ENCODE data around the gene RABL6.
"Not testable (repeated sequence)": the region's sequence is repeated elsewhere in the genome, so short reads cannot be mapped to it uniquely, and the experiment has no call there.

Gene RABL6

DNA sequence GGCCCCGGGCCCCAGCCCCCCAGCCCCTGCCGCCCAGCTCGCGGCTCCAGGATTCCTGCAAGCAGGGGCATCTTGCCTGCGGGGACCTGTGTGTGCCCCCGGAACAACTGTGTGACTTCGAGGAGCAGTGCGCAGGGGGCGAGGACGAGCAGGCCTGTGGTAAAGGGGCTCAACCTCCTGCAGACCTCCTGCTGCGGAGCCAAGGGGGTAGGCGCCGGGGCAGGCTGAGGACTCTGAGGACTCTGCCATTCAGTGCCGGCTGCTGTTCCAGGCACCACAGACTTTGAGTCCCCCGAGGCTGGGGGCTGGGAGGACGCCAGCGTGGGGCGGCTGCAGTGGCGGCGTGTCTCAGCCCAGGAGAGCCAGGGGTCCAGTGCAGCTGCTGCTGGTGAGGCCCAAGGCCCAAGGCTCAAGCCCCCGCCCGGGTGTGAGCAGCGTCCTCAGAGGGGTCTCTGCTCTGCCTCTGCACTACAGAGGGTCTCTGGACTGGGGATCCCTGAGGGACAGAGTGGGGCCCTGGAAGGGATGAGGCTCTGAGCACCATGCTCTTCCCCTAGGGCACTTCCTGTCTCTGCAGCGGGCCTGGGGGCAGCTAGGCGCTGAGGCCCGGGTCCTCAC is 47.8 kb downstream of the RABL6 start:
- in situ Hi-C loops (cut with MboI; ENCODE audit: low sequenced_read_pairs), result no loop called here

DNA sequence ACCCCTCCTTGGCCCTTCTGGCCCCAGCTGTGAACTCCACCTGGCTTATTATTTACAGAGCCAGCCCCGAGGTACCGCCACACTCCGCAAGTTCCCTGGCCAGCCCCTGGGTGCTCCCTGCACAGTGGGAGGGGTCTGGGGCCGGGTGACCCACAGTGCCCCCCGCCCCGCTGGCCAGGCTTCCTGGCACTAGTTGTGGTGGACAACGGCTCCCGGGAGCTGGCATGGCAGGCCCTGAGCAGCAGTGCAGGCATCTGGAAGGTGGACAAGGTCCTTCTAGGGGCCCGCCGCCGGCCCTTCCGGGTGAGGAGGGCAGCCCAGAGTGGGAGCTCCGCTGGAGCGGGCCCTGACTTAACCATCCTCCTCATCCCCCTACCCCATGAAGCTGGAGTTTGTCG is 48.3 kb downstream of the RABL6 start:
- in situ Hi-C loops (cut with MboI; ENCODE audit: low sequenced_read_pairs), result no loop called here

GRCh38 chr9:136856541-136857141 is 48.9 kb downstream of the RABL6 start:
- in situ Hi-C loops (cut with MboI; ENCODE audit: low sequenced_read_pairs), result no loop called here

- in situ Hi-C loops (cut with MboI; ENCODE audit: low sequenced_read_pairs), result no loop called here
Measured at GRCh38 chr9:136857166-136857565, 49.4 kb downstream of the RABL6 start.

- in situ Hi-C loops (cut with MboI; ENCODE audit: low sequenced_read_pairs), result no loop called here
Measured at GRCh38 chr9:136857581-136858412, 50.0 kb downstream of the RABL6 start.

- in situ Hi-C loops (cut with MboI; ENCODE audit: low sequenced_read_pairs), result no loop called here
Measured at GRCh38 chr9:136858452-136858843, 50.7 kb downstream of the RABL6 start.

GRCh38 chr9:136858844-136859757 is 51.4 kb downstream of the RABL6 start:
- in situ Hi-C loops (cut with MboI; ENCODE audit: low sequenced_read_pairs), result no loop called here

- in situ Hi-C loops (cut with MboI; ENCODE audit: low sequenced_read_pairs), result no loop called here
Measured at GRCh38 chr9:136860529-136860928, 52.8 kb downstream of the RABL6 start.

DNA sequence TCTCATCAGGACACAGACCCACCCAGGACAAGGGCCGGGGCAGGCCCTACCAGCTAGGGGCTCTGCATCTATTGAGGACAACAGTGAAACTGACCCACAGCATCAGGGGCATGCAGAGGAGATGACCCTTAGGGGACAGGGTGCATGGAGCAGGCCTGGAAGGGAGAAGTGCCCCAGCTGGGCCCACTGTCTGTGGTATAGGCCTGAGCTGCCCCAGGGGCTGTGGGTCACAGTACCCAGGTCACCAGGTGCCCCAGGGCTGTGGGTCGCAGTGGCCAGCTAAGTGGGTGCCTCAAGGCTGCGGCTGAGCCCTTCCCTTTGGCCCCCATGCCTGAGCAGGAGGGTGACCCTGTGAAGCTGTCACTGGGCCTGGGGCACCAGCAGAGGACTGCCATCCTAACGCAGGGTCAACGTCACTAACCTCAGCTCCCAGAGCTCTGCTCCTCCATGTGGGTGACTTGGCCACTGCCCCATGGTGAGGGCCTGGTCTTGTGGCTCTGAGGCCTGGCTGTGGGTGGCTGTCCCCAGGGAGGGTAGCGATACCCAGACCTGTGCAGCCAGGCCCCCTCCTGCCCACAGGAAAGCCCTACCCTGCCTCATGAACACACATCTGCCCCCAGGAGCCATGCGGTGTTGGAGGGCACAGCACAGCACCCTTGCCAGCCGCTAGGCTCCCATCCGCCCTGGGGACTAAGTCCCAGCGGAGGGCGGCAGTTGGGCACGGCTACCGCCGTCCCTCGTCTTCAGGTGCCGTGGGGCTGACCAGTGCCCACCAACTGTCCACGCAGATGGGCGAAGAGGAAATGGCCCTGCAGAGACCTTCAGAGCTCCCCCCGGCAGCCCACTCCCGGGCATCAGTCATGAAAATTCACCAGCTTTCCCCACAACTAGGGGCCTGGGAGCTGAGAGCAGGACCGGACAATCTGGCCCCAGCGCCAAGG is 53.5 kb downstream of the RABL6 start:
- in situ Hi-C loops (cut with MboI; ENCODE audit: low sequenced_read_pairs), result no loop called here

DNA sequence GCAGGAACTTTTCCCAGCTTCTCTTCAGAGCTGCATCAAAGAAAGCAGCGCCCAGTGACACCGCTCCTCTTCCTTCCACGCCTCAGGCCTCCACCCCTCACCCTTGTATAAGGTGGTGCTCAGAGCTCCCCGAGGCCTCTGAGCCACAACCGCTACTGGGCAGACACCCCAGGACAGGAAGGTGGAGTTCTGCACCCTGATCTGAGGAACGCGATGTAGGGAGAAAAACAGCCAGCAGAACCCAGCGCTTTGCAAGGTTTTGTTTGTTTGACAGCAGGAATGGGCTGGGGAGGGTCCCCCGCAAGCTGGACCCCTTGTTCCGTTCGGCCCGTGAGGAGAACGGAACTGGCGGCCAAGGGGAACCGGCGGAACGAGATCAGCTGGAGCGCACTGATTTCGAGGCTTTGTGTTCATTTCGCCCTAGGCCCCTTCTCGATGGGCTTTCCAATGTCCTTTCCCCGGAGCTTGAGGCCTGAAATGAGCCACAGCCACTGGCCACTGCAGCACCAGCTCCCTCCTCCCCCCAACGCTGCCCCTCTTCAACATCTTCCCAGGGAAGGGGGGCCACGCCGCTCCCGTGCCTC is 54.2 kb downstream of the RABL6 start:
- in situ Hi-C loops (cut with MboI; ENCODE audit: low sequenced_read_pairs), result no loop called here

GRCh38 chr9:136862849-136863622 is 55.3 kb downstream of the RABL6 start:
- in situ Hi-C loops (cut with MboI; ENCODE audit: low sequenced_read_pairs), result no loop called here

- in situ Hi-C loops (cut with MboI; ENCODE audit: low sequenced_read_pairs), result no loop called here
Measured at GRCh38 chr9:136863623-136864273, 56.0 kb downstream of the RABL6 start.

DNA sequence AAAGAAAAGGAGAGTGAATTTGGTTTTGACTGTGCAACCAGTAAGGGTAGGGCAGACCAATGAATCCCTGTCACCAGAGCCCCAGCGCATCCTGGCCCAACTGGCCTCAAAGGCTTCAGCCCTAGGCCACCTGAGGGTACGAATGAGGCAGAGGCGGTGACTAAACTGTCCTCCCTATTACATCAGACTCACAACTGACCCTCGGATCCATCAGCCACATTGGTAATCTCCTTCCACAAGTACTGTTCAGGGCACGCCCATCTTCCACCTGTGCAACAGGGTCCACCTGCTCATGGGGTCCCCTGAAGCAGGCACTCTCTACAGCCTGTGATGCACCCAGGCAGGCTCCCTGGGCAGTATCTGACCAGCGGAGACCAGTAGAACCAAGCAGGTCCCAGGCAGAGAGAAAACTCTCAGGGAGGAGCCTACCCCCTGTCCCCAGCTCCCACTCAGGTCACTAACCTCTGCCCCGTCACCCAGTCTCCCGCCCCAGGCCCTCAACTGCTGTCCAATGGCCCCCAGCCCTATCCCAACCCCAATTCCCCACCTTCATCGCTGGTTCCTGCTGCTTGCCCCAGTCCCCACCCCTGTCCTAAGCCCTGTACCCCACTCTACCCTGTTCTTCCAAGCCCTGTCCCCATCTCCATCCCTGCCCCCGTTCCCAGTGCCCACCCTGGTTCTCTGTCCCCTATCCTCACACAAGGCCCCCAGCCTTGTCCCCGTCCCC is 57.5 kb downstream of the RABL6 start:
- in situ Hi-C loops (cut with MboI; ENCODE audit: low sequenced_read_pairs), result no loop called here

GRCh38 chr9:136865768-136866103 is 58.0 kb downstream of the RABL6 start:
- in situ Hi-C loops (cut with MboI; ENCODE audit: low sequenced_read_pairs), result no loop called here

DNA sequence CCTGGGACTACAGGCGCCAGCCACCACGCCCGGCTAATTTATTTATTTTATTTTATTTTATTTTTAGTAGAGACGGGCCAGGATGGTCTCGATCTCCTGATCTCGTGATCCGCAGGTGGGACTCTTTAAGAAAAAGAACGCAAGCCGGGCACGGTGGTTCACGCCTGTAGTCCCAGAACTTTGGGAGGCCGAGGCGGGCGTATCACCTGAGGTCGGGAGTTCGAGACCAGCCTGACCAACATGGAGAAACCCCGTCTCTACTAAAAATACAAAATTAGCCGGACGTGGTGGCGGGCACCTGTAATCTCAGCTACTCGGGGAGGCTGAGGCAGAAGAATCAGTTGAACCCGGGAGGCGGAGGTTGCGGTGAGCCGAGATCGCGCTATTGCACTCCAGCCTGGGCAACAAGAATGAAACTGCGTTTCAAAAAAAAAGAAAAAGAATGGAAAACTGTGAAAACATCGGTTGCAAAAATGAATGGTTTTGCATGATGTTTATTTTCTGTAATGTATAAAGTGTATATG is 59.2 kb downstream of the RABL6 start:
- in situ Hi-C loops (cut with MboI; ENCODE audit: low sequenced_read_pairs), result not testable (repeated sequence)

GRCh38 chr9:136867480-136867879 is 59.7 kb downstream of the RABL6 start:
- in situ Hi-C loops (cut with MboI; ENCODE audit: low sequenced_read_pairs), result no loop called here

- in situ Hi-C loops (cut with MboI; ENCODE audit: low sequenced_read_pairs), result no loop called here
Measured at GRCh38 chr9:136867917-136868316, 60.2 kb downstream of the RABL6 start.

- in situ Hi-C loops (cut with MboI; ENCODE audit: low sequenced_read_pairs), result no loop called here
Measured at GRCh38 chr9:136868644-136869043, 60.9 kb downstream of the RABL6 start.

Measured in HL-60/S4 treated with retinoic acid at 250 ng/mL for 4 days and 3 days (cell line).